ENCODE measurements around the gene FTCD.
"Not testable (repeated sequence)": the region's sequence is repeated elsewhere in the genome, so short reads cannot be mapped to it uniquely, and the experiment has no call there.

The FTCD gene

GRCh38 chr21:46152927-46153246 is 2.5 kb downstream of the FTCD start:
- no peak for FAIRE-seq

DNA sequence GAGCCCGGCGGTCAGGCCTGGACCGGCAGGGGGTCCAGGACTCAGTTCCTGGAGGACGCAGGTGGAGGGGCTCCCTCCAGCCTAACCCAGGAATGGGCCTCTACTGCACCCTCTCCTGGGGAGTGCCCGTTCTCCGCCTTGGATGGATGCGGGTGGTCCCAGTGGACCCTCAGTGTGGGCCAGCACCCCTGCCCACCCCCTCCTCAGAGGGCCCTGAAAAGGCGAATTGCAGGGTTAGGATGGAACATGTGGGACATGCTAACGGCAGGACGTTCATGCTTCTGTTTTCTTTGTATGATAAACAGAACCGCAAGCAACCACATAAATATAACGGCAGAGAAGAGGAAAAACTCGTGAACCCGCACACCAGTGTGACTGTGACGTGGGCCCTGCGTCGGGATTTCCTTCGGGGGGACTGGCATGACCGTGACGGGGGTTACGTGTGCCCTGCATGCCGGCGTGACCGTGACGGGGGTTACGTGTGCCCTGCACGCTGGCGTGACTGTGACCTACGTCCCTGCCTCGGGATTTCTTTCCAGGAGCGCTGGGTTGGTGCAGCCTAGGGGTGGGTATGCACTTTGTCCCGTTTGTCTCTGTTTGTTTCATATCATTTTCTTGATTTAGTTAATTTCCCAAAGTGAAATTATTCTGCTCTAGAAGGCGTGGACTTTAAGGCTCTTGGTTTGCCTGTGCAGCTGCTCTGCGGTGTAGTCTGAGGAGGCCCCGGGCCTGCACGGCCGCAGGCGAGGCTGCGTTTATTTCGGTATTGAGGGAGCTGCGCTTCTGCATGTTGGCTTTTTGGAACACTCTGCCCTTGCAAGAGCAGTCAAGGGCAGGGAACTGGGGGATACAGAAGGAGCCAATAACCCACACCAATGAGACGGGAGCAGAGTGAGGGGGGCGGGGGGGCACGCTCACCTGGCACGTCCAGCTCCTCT is 3.1 kb downstream of the FTCD start:
- FAIRE-seq: no peak

DNA sequence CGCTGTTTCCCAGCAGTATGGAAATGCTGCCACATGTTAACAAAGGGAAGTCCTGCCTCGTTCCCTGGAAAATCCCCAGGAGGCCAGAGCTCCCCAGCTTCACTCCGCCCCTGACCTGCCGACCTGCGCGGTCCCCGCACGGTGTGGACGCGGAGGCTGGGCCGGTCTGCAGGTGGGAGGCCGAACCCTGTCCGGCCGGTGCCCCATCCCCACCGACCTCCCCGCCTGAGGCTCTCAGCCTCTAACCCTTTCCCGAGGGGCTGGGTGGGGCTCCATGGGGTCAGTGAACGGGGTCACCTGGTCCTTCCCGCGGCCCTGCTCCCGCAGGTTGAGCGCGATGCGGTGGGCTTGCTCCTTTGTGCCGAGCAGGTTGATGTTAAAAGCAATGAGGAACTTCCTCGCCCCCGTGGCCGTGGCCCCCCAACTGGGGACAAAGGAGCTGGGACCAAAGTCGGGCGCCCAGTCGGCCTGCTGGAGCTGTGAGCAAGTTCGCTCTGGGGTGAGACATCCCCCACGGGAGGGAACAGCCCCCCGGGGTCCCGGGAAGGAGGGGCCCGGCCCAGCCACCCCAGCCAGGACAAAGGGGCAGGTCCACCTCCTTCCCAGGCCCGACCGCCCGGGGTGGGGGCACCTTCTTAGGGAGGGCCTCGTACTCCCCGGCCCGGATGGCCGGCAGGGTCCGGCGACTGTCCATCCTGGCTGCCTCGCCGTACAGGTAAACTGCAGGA is 4.0 kb downstream of the FTCD start:
- no peak for FAIRE-seq

DNA sequence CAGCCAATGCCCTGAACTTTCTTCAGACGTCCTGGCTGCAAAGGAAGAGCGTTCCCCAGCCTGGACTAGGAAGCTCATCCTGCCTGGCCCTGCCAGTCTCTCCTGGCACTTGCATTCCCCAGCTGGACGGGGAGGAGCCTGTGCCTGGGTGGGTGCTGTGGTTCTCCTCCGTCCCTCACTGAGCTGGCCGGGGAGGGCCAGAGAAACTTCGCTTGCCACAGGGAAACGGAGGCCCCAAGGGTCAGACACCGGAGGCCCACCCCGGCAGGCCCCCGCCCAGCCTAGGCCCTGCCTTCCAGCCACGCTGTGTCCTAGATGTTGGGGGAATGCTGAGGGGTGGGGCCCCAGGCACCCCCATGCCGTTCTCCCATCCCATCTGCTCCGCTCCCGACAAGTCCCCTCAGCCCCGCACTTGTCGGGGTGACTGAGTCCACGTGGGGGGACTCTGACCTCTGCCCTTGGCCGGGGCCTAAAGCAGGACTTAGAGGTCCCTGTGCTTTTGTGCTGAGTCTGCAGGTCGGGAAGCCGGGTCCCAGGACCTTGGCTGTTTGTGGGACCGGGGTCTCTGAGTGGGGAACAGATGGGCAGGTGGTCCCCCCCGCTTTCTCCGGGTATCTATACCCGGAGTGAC is 4.8 kb downstream of the FTCD start:
- no peak for FAIRE-seq

- FAIRE-seq: no peak
These were observed 5.3 kb downstream of the FTCD start for GRCh38 chr21:46150073-46150472.

GRCh38 chr21:46149205-46149901 is 6.0 kb downstream of the FTCD start:
- no peak for FAIRE-seq

GRCh38 chr21:46148106-46148505 is 7.3 kb downstream of the FTCD start:
- FAIRE-seq: no peak

GRCh38 chr21:46147429-46147828 is 8.0 kb downstream of the FTCD start:
- not testable (repeated sequence) for FAIRE-seq

GRCh38 chr21:46146856-46147255 is 8.5 kb downstream of the FTCD start:
- FAIRE-seq: no peak

DNA sequence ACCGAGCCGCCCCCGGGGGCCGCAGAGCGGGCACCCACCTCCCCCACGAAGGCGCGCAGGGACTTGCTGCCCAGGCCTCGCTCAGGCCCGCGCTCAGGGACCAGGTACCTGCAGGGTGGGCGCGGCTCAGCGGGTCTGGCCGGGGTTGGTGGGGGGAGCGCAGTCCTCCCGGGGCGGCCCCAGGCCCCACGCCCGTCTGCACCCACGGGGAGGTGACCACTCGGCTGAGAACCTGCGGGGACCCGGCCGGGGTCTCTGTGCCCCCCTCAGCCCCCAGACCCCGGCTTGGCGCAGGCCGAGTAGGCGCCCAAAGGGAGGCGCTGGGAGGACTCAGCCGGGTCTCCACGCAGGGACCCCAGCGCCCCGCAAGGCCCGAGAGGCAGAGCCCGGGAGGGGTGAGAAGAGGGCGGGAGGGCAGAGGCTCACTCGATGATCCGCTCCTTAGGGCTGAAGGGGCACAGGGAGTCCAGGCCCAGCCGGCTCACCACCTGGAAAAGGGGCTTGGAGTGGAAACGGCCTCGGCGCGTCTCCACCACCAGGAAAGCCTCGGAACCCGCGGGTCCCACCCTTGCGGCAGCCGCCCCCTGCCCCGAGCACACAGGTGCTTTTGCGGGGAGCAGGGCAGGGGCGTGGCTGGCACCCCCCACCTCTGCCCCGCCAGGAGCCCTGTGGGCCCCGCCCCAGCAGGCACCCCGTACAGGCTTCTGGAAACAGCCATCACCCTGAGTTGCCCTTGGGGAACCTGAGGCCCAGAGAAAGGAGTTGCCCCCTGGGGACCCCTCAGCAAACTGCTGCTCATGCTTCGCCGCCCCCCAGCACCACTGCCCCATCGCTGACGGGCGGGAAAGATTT is 9.3 kb downstream of the FTCD start:
- FAIRE-seq: no peak

DNA sequence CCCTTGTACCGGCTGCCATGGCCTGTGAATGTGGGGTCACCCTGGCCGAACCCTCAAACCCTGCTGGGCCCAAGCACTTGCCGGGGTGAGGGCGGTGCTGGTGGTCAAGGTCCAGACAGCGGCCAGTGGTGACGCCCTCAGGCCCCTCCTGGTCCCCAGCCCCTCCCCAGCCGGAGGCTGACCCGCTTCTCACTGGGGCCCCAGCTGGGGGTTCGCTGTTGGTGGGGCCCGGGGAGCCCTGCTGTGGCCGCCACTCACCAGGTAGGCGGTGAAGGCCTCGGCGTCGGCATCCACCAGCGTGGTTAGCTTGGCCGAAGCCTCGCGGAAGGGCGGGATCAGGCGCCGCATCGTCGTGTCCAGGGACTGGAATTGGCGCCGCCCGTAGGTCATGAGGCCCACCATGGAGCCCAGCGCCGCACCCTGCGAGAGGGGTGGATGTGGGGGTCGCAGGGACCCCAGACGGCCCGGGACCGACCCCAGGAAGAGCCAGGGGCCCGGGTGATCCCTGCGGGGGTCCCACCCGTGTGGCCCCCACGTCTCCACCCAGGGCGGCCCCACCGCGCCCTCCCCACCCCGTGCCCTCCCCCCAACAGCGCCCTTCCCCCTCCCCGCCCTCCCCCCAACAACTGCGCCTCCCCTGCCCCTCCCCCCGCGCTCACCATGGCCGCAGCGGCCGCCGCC is 10.1 kb downstream of the FTCD start:
- FAIRE-seq: no peak

DNA sequence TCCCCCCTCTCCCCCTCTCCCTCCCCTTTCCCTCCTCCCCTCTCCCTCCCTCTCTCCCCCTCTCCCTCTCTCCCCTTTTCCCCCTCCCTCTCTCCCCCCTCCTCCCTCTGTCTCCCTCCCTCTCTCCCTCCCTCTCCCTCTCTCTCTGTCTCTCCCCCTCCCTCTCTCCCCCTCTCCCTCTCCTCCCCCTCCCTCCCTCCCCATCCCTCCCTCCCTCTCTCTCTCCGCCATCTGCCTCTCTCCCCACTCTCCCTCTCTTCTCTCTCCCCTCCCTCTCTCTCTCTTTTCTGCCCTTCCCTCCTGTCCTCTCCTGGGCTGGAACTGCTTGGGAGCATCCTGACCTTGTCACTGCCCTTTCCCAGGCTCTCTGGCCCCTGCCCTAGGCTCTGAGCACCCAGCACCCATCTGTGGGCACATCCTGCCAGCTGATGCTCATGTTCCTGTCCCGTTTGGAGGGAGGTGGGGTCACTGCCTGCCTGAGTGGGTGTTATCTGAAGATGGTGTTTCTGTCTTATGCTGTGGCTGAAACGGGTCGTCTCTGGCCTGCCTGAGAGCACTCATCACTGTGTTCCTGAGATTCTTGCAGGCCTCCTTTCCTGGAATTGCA is 10.8 kb downstream of the FTCD start:
- no peak for FAIRE-seq

- FAIRE-seq: no peak
These were observed 12.6 kb downstream of the FTCD start for GRCh38 chr21:46142582-46143473.

DNA sequence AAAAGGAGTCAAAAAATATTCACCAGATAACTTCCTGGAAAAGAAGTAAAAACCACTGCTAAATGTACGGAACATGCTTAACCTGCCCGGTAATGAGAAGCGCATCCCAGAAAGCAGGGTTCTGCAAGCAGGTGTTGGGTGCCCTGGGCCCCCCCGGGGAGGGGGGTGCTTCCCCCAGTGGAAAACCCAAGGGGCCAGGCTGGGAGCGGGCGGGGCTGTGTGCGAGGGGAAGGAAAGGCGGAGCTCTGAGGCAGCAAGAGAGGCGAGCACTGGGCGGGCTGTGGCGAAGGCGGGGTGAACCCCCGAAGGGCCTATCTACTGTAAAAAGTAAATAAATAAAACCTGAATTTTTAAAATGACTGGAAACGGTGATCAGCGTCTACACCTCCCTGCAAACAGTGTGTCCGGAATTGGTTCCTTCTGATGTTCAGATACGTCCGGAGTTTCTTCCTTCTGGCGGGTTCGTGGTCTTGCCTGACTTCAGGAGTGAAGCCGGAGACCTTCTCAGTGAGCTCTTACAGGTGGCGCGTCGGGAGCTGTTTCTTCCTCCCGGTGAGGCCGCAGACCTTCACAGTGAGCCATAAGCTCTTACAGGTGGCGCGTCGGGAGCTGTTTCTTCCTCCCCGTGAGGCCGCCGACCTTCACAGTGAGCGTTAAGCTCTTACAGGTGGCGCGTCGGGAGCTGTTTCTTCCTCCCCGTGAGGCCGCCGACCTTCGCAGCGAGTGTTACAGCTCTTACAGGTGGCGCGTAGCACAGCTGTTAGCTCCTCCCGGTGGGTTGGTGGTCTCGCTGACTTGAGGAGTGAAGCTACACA is 13.4 kb downstream of the FTCD start:
- no peak for FAIRE-seq

GRCh38 chr21:46140352-46141003 is 14.9 kb downstream of the FTCD start:
- not testable (repeated sequence) for FAIRE-seq

- FAIRE-seq: no peak
These were observed 15.7 kb downstream of the FTCD start for GRCh38 chr21:46139686-46140085.

- FAIRE-seq: no peak
These were observed 16.9 kb downstream of the FTCD start for GRCh38 chr21:46138383-46138970.

DNA sequence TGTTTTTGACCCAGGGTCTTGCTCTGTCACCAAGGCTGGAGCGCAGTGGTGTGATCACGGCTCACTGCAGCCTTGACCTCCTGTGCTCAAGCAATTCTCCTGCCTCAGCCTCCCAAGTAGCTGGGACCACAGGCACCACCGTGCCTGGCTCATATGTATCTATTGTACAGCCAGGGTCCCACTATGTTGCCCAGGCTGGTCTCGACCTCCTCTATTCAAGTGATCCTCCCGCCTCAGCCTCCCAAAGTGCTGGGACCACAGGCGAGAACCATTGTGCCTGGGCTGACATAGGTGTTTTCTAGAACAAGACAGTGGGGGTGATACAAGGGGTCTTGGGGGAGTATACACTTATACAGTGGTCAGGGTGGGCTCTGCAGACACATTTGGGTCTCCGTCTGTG is 17.5 kb downstream of the FTCD start:
- FAIRE-seq: no peak

Data from A204.1 (cell line).